IMR-90 (cell line): ENCODE results near the gene FLII.

Experiments
- BHLHE40 ChIP-seq: fragments of 150-350 bp; IDR thresholded peaks from 2 replicates; pipeline ENCODE4 v1.6.1; 2016; ENCODE audit warnings: mild to moderate bottlenecking, low read depth, low read length
- CEBPB ChIP-seq: IDR thresholded peaks from 2 replicates; pipeline ENCODE4 v1.6.1; 2012; ENCODE audit warnings: low read depth, low read length, improper control_type of control experiment
- CHD1 ChIP-seq: IDR thresholded peaks from 2 replicates; pipeline ENCODE4 v1.6.1; 2012; ENCODE audit warnings: low read depth, low read length, improper control_type of control experiment
- MXI1 ChIP-seq: IDR thresholded peaks from 2 replicates; pipeline ENCODE4 v1.6.1; 2012; ENCODE audit warnings: low read depth, mild to moderate bottlenecking, low read length, moderate library complexity, borderline replicate concordance
- NFE2L2 ChIP-seq: fragments of 150-350 bp; IDR thresholded peaks from 2 replicates; pipeline ENCODE4 v1.6.1; 2016; ENCODE audit warnings: low read depth, mild to moderate bottlenecking, low read length
- POLR2A ChIP-seq: IDR thresholded peaks from 2 replicates; pipeline ENCODE4 v1.6.1; 2012; ENCODE audit warnings: mild to moderate bottlenecking, low read depth, low read length
- TF ChIP-seq, protein P1 (sequence below): conservative IDR thresholded peaks from 2 replicates; pipeline ENCODE4 v1.5.1; 2012; ENCODE audit warnings: mild to moderate bottlenecking, low read depth, low read length, improper control_type of control experiment

DNA sequence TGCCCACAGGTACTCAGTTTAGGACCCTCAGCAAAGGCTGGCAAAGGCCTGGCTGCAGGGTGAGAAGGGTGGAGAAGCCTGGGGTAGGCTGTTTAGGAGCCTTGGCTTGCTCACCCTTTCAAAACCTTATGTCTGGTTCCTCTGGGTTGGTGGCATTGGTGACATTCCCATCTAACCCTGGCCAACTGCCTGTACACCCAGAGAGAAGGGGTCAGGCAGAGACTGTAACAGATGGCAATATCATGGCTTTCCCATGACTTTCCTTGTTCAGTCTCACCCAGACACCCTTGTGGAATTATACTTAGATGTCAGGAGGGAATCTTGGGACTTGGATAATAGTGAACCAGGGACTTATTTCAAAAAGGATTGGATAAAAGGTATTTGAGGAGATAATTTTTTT lies 51.6 kb downstream of the FLII start:
- TF ChIP-seq, protein P1, sequence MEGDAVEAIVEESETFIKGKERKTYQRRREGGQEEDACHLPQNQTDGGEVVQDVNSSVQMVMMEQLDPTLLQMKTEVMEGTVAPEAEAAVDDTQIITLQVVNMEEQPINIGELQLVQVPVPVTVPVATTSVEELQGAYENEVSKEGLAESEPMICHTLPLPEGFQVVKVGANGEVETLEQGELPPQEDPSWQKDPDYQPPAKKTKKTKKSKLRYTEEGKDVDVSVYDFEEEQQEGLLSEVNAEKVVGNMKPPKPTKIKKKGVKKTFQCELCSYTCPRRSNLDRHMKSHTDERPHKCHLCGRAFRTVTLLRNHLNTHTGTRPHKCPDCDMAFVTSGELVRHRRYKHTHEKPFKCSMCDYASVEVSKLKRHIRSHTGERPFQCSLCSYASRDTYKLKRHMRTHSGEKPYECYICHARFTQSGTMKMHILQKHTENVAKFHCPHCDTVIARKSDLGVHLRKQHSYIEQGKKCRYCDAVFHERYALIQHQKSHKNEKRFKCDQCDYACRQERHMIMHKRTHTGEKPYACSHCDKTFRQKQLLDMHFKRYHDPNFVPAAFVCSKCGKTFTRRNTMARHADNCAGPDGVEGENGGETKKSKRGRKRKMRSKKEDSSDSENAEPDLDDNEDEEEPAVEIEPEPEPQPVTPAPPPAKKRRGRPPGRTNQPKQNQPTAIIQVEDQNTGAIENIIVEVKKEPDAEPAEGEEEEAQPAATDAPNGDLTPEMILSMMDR, result no peak
- no peak for TF ChIP-seq CHD1
- no peak for TF ChIP-seq POLR2A
- no peak for TF ChIP-seq CEBPB
- no peak for TF ChIP-seq NFE2L2
- TF ChIP-seq BHLHE40, result no peak
- no peak for TF ChIP-seq MXI1
